ENCODE data around the gene ATP6V0C. TPM values are rescaled to one million over a fixed set of nuclear protein-coding genes. Genes with fewer than 3 reads are reported as not detected.

Gene ATP6V0C
- total and polyA plus RNA-seq, 2 of the 13 experiments (the other 11 are each of a cell fraction or from before 2014, with no cell fraction given), result 10.4 to 20.1 TPM

GRCh38 chr16:2526135-2526534 is 12.4 kb downstream of the ATP6V0C start:
- H3K79me2 ChIP-seq (ENCODE audit: insufficient read depth, low read length), result peaks cover 35% of the 10 kb centered on the region
- H3K9me3 ChIP-seq (ENCODE audit: low read length), result no peaks in the 10 kb centered on the region
- POLR2A ChIA-PET, result no interaction called here
- DNase-seq (ENCODE audit: low spot score) (no peak), FAIRE-seq (no peak), ATAC-seq (no peak)
- peak overlapping the region; percentile 49; the same call in 1 of the 2 replicates for H3K9ac ChIP-seq (ENCODE audit: insufficient read depth, low read depth, low read length)
- TF ChIP-seq ZNF687 (CRISPR knock-in tag; IDR thresholded peaks at IDR 0.05) (peak; percentile 49; the same call in 1 of the 2 replicates), ZMYM4 (CRISPR knock-in tag; IDR thresholded peaks at IDR 0.05) (no peak), AGO2 (optimal IDR thresholded peaks at IDR 0.05; ENCODE audit: low read depth, low read length) (peak; percentile 49), HNRNPL (IDR thresholded peaks at IDR 0.05; ENCODE audit: low read depth, low read length) (peak; percentile 64; the same call in 1 of the 2 replicates), ARNTL (CRISPR knock-in tag; IDR thresholded peaks at IDR 0.05) (no peak)
- peaks cover 70% of the 10 kb centered on the region for H3K4me1 ChIP-seq (ENCODE audit: insufficient read depth, low read length)
- no peak overlapping the region for H2AFZ ChIP-seq (ENCODE audit: low read length)
- H3K4me2 ChIP-seq (ENCODE audit: low read depth, low read length), result peak overlapping the region; percentile 66
- no TSS peak for BruUV-seq (replicated peaks)
- intact Hi-C loops (cut with micrococcal nuclease; ENCODE audit: unreplicated experiment), result no loop called here
- no peaks in the 10 kb centered on the region for H3K27me3 ChIP-seq (ENCODE audit: control insufficient read depth in 1 of 2, insufficient read depth in 2 of 2, low read length in 2 of 2)
- peak overlapping the region in 1 of 3 experiments; percentile 40; a peak in 2 of 6 replicates for H3K4me3 ChIP-seq (replicated peaks in 1 of 3; ENCODE audit: insufficient read depth in 1 of 3, low read depth in 2 of 3, low read length in 3 of 3)
- H3K36me3 ChIP-seq (replicated peaks in 1 of 2; ENCODE audit: control insufficient read depth in 1 of 2, insufficient read depth in 2 of 2, low read length in 2 of 2), result peaks cover 14 to 46% of the 10 kb centered on the region in 2 experiments
- no peaks in the 10 kb centered on the region for H4K20me1 ChIP-seq (ENCODE audit: insufficient read depth, low read length)
- CTCF ChIA-PET (ENCODE audit: low intra/inter-chr PET ratio, low total read pairs), result no interaction called here
- 96% methylated on average over 7 of the region's 8 CpGs for WGBS (ENCODE audit: low lambda C conversion rate)
- in situ Hi-C loops (cut with HindIII; ENCODE audit: extremely low pct_ligation_motif_present, low pct_unique_long_range_greater_than_20kb), result no loop called here
- peak overlapping the region; percentile 67 for H3K27ac ChIP-seq (ENCODE audit: extremely low read length, insufficient read depth, low read length)
